ENCODE results near the gene REXO1.

DNA sequence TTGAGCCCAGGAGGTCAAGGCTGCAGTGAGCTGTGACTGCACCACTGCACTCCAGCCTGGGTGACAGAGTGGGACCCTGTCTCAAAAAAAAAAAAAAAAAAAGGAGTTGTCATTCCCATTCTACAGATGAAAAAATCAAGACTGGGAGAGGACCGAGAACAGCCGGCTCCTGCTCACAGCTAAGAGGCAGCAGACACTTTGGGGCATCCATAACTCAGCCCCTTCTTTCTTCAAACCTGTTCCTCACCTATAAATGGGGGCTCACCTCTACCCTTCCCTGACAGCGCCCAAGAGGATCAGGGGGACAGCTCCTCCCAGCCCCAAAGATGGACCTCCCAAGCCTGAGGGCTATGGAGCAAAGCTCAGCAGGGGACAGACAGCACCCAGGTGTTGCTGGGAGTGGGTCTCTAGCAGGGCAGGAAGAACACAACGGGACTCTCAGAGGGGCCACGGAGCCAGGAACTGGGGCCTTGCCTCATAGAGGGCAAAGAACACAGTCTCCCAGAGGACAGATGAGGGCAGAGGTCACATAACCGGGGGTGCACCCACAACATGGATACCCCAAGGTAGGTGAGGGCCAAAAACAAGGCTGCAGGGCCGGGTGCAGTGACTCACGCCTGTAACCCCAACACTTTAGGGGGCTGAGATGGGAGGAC is 18.5 kb upstream of the REXO1 start:
- TF ChIP-seq, protein P1, sequence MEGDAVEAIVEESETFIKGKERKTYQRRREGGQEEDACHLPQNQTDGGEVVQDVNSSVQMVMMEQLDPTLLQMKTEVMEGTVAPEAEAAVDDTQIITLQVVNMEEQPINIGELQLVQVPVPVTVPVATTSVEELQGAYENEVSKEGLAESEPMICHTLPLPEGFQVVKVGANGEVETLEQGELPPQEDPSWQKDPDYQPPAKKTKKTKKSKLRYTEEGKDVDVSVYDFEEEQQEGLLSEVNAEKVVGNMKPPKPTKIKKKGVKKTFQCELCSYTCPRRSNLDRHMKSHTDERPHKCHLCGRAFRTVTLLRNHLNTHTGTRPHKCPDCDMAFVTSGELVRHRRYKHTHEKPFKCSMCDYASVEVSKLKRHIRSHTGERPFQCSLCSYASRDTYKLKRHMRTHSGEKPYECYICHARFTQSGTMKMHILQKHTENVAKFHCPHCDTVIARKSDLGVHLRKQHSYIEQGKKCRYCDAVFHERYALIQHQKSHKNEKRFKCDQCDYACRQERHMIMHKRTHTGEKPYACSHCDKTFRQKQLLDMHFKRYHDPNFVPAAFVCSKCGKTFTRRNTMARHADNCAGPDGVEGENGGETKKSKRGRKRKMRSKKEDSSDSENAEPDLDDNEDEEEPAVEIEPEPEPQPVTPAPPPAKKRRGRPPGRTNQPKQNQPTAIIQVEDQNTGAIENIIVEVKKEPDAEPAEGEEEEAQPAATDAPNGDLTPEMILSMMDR (conservative IDR thresholded peaks at IDR 0.05), result no peak
- TF ChIP-seq EZH2 (IDR thresholded peaks at IDR 0.05; ENCODE audit: low read depth), result no peak

Data from PC-9 (cell line).